ENCODE results near the gene TMEM129. TPM values are rescaled to one million over a fixed set of nuclear protein-coding genes. Genes with fewer than 3 reads are reported as not detected.

Gene TMEM129
- total and polyA plus RNA-seq, 2 experiments from 2014 or later = 16.4 to 64.4 TPM

GRCh38 chr4:1770245-1770644 lies 49.1 kb upstream of the TMEM129 start:
- Histone ChIP-seq H3K27ac (ENCODE audit: low read depth) (no peak overlapping the region), H3K4me1 (ENCODE audit: insufficient read depth) (peaks cover 22% of the 10 kb centered on the region), H4K20me1 (replicated peaks; ENCODE audit: insufficient read depth) (no peaks in the 10 kb centered on the region), H3K79me2 (replicated peaks; ENCODE audit: insufficient read depth) (no peaks in the 10 kb centered on the region), H3K4me2 (no peak overlapping the region), H3K36me3 (ENCODE audit: insufficient read depth) (no peaks in the 10 kb centered on the region), H3K27me3 (ENCODE audit: insufficient read depth) (no peaks in the 10 kb centered on the region), H3F3A (replicated peaks; ENCODE audit: low read depth) (no peaks in the 10 kb centered on the region), H3K9me2 (ENCODE audit: insufficient read depth) (no peaks in the 10 kb centered on the region), H3K4me3 (no peak overlapping the region), H2AFZ (no peak overlapping the region)
- no peaks in the 10 kb centered on the region for H3K36me3 Mint-ChIP-seq (ENCODE audit: low read depth)
- H3K27ac Mint-ChIP-seq = no peak overlapping the region
- ATAC-seq (peak; percentile 0; the same call in 2 of the 3 replicates), DNase-seq (ENCODE audit: low spot score) (no peak)
- H3K4me1 Mint-ChIP-seq = peaks cover 12% of the 10 kb centered on the region
- TF ChIP-seq REST (IDR thresholded peaks at IDR 0.05; ENCODE audit: unreplicated experiment) (no peak), ZNF331 (CRISPR knock-in tag; IDR thresholded peaks at IDR 0.05; ENCODE audit: low read depth) (no peak), ETS1 (IDR thresholded peaks at IDR 0.05) (no peak), ZNF114 (CRISPR knock-in tag; IDR thresholded peaks at IDR 0.05) (no peak)
- H3K4me3 Mint-ChIP-seq = no peak overlapping the region
- peaks cover 17% of the 10 kb centered on the region for H3K27me3 Mint-ChIP-seq (ENCODE audit: insufficient read depth, low read depth, poor library complexity)
- H3K9me3 Mint-ChIP-seq = no peaks in the 10 kb centered on the region; the same call in 2 of the 3 replicates

GRCh38 chr4:1769692-1770091 lies 48.6 kb upstream of the TMEM129 start:
- H3K36me3 Mint-ChIP-seq (ENCODE audit: low read depth) = no peaks in the 10 kb centered on the region
- H3K4me1 ChIP-seq (ENCODE audit: insufficient read depth) = peaks cover 22% of the 10 kb centered on the region
- TF ChIP-seq ZNF331 (CRISPR knock-in tag; IDR thresholded peaks at IDR 0.05; ENCODE audit: low read depth) (no peak), ETS1 (IDR thresholded peaks at IDR 0.05) (no peak), NANOG (IDR thresholded peaks at IDR 0.05; ENCODE audit: borderline replicate concordance) (no peak), ZNF462 (CRISPR knock-in tag; IDR thresholded peaks at IDR 0.05) (no peak)

More at GRCh38 chr4:1769692-1770091, 48.6 kb upstream of the TMEM129 start:
- Mint-ChIP-seq H3K27me3 (ENCODE audit: insufficient read depth, low read depth, poor library complexity) (peaks cover 19% of the 10 kb centered on the region), H3K9me3 (no peaks in the 10 kb centered on the region; the same call in 2 of the 3 replicates), H3K4me3 (no peak overlapping the region), H3K4me1 (peaks cover 12% of the 10 kb centered on the region), H3K27ac (no peak overlapping the region)
- ATAC-seq (no peak), DNase-seq (ENCODE audit: low spot score) (no peak)
- Histone ChIP-seq H3K4me3 (no peak overlapping the region), H3F3A (replicated peaks; ENCODE audit: low read depth) (no peaks in the 10 kb centered on the region), H3K4me2 (no peak overlapping the region), H2AFZ (no peak overlapping the region), H3K79me2 (replicated peaks; ENCODE audit: insufficient read depth) (no peaks in the 10 kb centered on the region), H3K27me3 (ENCODE audit: insufficient read depth) (no peaks in the 10 kb centered on the region), H3K9me2 (ENCODE audit: insufficient read depth) (no peaks in the 10 kb centered on the region), H4K20me1 (replicated peaks; ENCODE audit: insufficient read depth) (no peaks in the 10 kb centered on the region), H3K27ac (ENCODE audit: low read depth) (no peak overlapping the region), H3K36me3 (ENCODE audit: insufficient read depth) (no peaks in the 10 kb centered on the region)

Measured in GM23338 (cell line).